RWPE1 (cell line): ENCODE data around the gene ZNF500.
A peak's percentile ranks its signal among the peaks of the same experiment; 100 is the strongest.

Experiments
- CTCF ChIA-PET: fragments of 350-600 bp; sonication (Branson Sonifier 250); formaldehyde crosslinking; extraction: SDS; loops from one replicate; lab custom pipeline; 2021; lab: Yijun Ruan, JAX
- POLR2A ChIA-PET: fragments of 400-600 bp; formaldehyde crosslinking; extraction: SDS; loops from one replicate; lab custom pipeline; 2020; ENCODE audit warnings: antibody characterized with exemption; ENCODE audit not compliant: low non-redundant PET; lab: Yijun Ruan, JAX
- DNase-seq: peaks from one replicate; pipeline ENCODE4 v3.0.0; 2012; ENCODE audit warnings: low spot score
- H3K27ac ChIP-seq: fragments of 450-650 bp; 2 replicates; pipeline ENCODE4 v1.5.1; 2017
- TF ChIP-seq, protein P1 (sequence below): fragments of 450-650 bp; conservative IDR thresholded peaks from 2 replicates; pipeline ENCODE4 v1.5.1; 2017; ENCODE audit warnings: low read depth, mild to moderate bottlenecking

ZNF500 gene

GRCh38 chr16:4753227-4753626, 13.7 kb downstream of the ZNF500 start:
- ChIA-PET CTCF (no interaction called here), POLR2A (no interaction called here)
- TF ChIP-seq, protein P1, sequence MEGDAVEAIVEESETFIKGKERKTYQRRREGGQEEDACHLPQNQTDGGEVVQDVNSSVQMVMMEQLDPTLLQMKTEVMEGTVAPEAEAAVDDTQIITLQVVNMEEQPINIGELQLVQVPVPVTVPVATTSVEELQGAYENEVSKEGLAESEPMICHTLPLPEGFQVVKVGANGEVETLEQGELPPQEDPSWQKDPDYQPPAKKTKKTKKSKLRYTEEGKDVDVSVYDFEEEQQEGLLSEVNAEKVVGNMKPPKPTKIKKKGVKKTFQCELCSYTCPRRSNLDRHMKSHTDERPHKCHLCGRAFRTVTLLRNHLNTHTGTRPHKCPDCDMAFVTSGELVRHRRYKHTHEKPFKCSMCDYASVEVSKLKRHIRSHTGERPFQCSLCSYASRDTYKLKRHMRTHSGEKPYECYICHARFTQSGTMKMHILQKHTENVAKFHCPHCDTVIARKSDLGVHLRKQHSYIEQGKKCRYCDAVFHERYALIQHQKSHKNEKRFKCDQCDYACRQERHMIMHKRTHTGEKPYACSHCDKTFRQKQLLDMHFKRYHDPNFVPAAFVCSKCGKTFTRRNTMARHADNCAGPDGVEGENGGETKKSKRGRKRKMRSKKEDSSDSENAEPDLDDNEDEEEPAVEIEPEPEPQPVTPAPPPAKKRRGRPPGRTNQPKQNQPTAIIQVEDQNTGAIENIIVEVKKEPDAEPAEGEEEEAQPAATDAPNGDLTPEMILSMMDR: no peak
- H3K27ac ChIP-seq: 0 out of 2 replicates have a peak overlapping the region, but pooled peaks have one; percentile 3
- DNase-seq: no peak

- CTCF ChIA-PET: no interaction called here
- POLR2A ChIA-PET: no interaction called here
- TF ChIP-seq, protein P1: no peak
- H3K27ac ChIP-seq: no peak overlapping the region
- no peak for DNase-seq
These were observed 14.4 kb downstream of the ZNF500 start for GRCh38 chr16:4752351-4753100.

- TF ChIP-seq, protein P1: no peak
- CTCF ChIA-PET: no interaction called here
- POLR2A ChIA-PET: no interaction called here
- no peak overlapping the region; the same call in 1 of the 2 replicates for H3K27ac ChIP-seq
- DNase-seq: no peak
These were observed 16.1 kb downstream of the ZNF500 start for GRCh38 chr16:4750896-4751295.

DNA sequence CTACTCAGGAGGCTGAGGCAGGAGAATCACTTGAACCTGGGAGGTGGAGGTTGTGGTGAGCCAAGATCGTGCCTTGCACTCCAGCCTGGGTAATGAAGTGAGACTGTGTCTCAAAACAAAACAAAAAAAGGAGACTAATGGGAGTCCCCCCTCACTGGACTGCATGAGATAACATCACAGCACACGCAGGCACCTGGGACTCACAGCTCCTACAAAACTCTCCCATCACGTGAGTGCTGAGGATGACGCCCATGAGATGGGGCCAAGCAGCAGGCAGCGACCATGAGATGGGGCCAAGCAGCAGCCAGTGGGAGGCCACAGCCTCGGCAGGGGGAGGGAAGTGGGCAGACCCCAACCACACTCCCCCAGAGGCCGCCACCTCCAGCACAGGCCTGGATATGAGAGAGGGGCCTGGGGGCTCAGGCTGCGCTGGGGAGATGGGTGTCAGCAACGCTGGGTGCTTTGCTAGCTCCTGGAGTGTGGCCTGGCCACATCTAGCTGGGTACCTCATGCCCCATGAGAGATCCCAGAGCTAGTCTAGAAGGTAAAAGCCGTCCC, 17.2 kb downstream of the ZNF500 start:
- H3K27ac ChIP-seq: no peak overlapping the region
- TF ChIP-seq, protein P1: no peak
- ChIA-PET CTCF (no interaction called here), POLR2A (no interaction called here)
- DNase-seq: no peak

GRCh38 chr16:4748682-4749411, 18.1 kb downstream of the ZNF500 start:
- ChIA-PET CTCF (no interaction called here), POLR2A (no interaction called here)
- no peak overlapping the region for H3K27ac ChIP-seq
- TF ChIP-seq, protein P1: no peak
- no peak for DNase-seq

DNA sequence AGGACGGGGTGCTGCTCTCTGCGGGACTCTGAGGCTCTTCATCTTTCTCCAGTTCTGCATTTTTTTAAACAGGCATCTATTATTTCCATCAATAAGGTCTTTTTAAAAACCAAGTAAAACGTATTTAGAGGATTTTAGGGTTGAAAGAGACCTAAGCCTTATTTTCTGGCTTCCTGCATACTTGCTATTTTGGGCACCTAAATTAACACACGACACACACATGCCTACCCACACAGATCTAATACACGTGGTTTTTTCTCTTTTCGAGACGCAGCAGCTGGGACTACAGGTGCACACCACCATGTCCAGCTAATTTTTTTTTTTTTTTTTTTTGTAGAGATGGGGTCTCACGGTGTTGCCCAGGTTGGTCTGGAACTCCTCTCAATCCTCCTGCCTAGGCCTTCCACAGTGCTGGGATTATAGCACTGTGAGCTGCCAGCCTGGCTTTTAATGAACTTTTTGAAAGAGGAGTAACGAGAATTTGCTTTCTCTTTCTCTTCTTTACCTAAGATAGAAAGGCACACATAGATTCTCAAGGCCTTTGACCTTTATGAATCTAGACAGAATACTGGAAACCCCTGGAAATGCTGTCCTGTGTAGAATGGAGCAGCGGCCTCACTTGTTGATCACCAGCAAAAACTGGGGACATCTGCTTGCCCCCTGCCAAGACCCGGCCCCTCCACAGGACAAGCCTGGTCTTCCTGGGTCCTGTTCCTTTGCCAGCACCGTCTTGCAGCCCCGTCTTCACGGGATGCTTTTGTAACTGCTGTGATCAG, 18.9 kb downstream of the ZNF500 start:
- peak overlapping the region; percentile 26 for H3K27ac ChIP-seq
- TF ChIP-seq, protein P1: no peak
- CTCF ChIA-PET: no interaction called here
- DNase-seq: no peak
- POLR2A ChIA-PET: interaction anchor here (0.6 kb wide), 1 partner anchor 15 kb away, joined by 5 read pairs; no protein-coding TSS in a partner anchor
